ENCODE data around the gene MAP4K4.
"Not testable (repeated sequence)": the region's sequence is repeated elsewhere in the genome, so short reads cannot be mapped to it uniquely, and the experiment has no call there.

Gene MAP4K4

GRCh38 chr2:101921319-101921952 is 223.9 kb downstream of the MAP4K4 start:
- H3K9ac ChIP-seq (ENCODE audit: low read length): no peak overlapping the region
- no peaks in the 10 kb centered on the region for H3K36me3 ChIP-seq (ENCODE audit: low read length)
- no peaks in the 10 kb centered on the region for H3F3A ChIP-seq (ENCODE audit: insufficient read depth)
- no peaks in the 10 kb centered on the region for H3K79me2 ChIP-seq (ENCODE audit: insufficient read depth, low read length)
- no peak overlapping the region for H3K4me3 ChIP-seq (ENCODE audit: insufficient read depth, low read length, poor library complexity, severe bottlenecking)
- H3K27me3 ChIP-seq (ENCODE audit: low read length): no peaks in the 10 kb centered on the region
- H3K9me2 ChIP-seq (replicated peaks; ENCODE audit: insufficient read depth, low read length): no peaks in the 10 kb centered on the region
- H3K27ac ChIP-seq (ENCODE audit: low read depth, low read length): no peak overlapping the region
- no peak overlapping the region for H3K4me2 ChIP-seq (ENCODE audit: low read depth, low read length, poor library complexity, severe bottlenecking)
- TF ChIP-seq EZH2phosphoT487 (conservative IDR thresholded peaks at IDR 0.05; ENCODE audit: low read length) (no peak), CTCF (IDR thresholded peaks at IDR 0.05; ENCODE audit: insufficient read depth, low read length, poor library complexity, severe bottlenecking) (no peak)
- H2AFZ ChIP-seq (ENCODE audit: low read depth, low read length, severe bottlenecking): no peak overlapping the region
- H4K20me1 ChIP-seq (ENCODE audit: low read depth, low read length): no peaks in the 10 kb centered on the region
- H3K9me3 ChIP-seq (ENCODE audit: insufficient read depth, low read length): 0 out of 2 replicates have a peak, but pooled peaks cover 5% of the 10 kb centered on the region

DNA sequence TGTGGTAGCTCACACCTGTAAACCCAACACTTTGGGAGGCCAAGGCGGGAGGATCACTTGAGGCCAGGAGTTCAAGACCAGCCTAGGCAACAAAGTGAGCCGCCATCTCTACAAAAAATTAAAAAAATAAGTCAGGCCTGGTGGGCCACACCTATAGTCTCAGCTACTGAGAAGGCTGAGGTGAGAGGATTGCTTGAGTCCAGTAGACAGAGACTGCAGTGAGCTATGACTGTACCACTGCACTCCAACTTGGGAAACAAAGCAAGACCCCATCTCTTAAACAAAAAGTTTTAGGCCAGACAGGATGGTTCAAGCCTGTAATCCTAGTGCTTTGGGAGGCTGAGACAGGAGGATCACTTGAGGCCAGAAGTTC is 224.4 kb downstream of the MAP4K4 start:
- TF ChIP-seq CTCF (IDR thresholded peaks at IDR 0.05; ENCODE audit: insufficient read depth, low read length, poor library complexity, severe bottlenecking): no peak
- no peak for TF ChIP-seq EZH2phosphoT487 (conservative IDR thresholded peaks at IDR 0.05; ENCODE audit: low read length)
- H3K9me2 ChIP-seq (replicated peaks; ENCODE audit: insufficient read depth, low read length): no peaks in the 10 kb centered on the region
- H4K20me1 ChIP-seq (ENCODE audit: low read depth, low read length): no peaks in the 10 kb centered on the region
- 0 out of 2 replicates have a peak, but pooled peaks cover 8% of the 10 kb centered on the region for H3K9me3 ChIP-seq (ENCODE audit: insufficient read depth, low read length)
- H3K79me2 ChIP-seq (ENCODE audit: insufficient read depth, low read length): no peaks in the 10 kb centered on the region
- no peaks in the 10 kb centered on the region for H3K36me3 ChIP-seq (ENCODE audit: low read length)
- H3K27ac ChIP-seq (ENCODE audit: low read depth, low read length): no peak overlapping the region
- no peak overlapping the region for H3K9ac ChIP-seq (ENCODE audit: low read length)
- H3K27me3 ChIP-seq (ENCODE audit: low read length): no peaks in the 10 kb centered on the region
- no peak overlapping the region for H3K4me3 ChIP-seq (ENCODE audit: insufficient read depth, low read length, poor library complexity, severe bottlenecking)
- H3K4me2 ChIP-seq (ENCODE audit: low read depth, low read length, poor library complexity, severe bottlenecking): no peak overlapping the region
- H2AFZ ChIP-seq (ENCODE audit: low read depth, low read length, severe bottlenecking): no peak overlapping the region
- no peaks in the 10 kb centered on the region for H3F3A ChIP-seq (ENCODE audit: insufficient read depth)

- H3K4me3 ChIP-seq (ENCODE audit: insufficient read depth, low read length, poor library complexity, severe bottlenecking); H3K9ac ChIP-seq (ENCODE audit: low read length); H4K20me1 ChIP-seq (ENCODE audit: low read depth, low read length); H3K9me2 ChIP-seq (replicated peaks; ENCODE audit: insufficient read depth, low read length); H3K36me3 ChIP-seq (ENCODE audit: low read length); H2AFZ ChIP-seq (ENCODE audit: low read depth, low read length, severe bottlenecking); H3K4me2 ChIP-seq (ENCODE audit: low read depth, low read length, poor library complexity, severe bottlenecking); H3K27me3 ChIP-seq (ENCODE audit: low read length); H3K27ac ChIP-seq (ENCODE audit: low read depth, low read length); H3K79me2 ChIP-seq (ENCODE audit: insufficient read depth, low read length); H3F3A ChIP-seq (ENCODE audit: insufficient read depth): not testable (repeated sequence)
- 0 out of 2 replicates have a peak, but pooled peaks cover 18% of the 10 kb centered on the region for H3K9me3 ChIP-seq (ENCODE audit: insufficient read depth, low read length)
Observed at GRCh38 chr2:101924311-101924710, 226.8 kb downstream of the MAP4K4 start.

GRCh38 chr2:101930019-101930418 is 232.5 kb downstream of the MAP4K4 start:
- Histone ChIP-seq H3K27ac (ENCODE audit: low read depth, low read length) (no peak overlapping the region), H2AFZ (ENCODE audit: low read depth, low read length, severe bottlenecking) (no peak overlapping the region), H3K4me2 (ENCODE audit: low read depth, low read length, poor library complexity, severe bottlenecking) (no peak overlapping the region), H3K4me3 (ENCODE audit: insufficient read depth, low read length, poor library complexity, severe bottlenecking) (no peak overlapping the region), H3K27me3 (ENCODE audit: low read length) (no peaks in the 10 kb centered on the region), H3K9ac (ENCODE audit: low read length) (no peak overlapping the region), H3K36me3 (ENCODE audit: low read length) (no peaks in the 10 kb centered on the region), H3K9me2 (replicated peaks; ENCODE audit: insufficient read depth, low read length) (no peaks in the 10 kb centered on the region), H3K79me2 (ENCODE audit: insufficient read depth, low read length) (no peaks in the 10 kb centered on the region), H3F3A (ENCODE audit: insufficient read depth) (no peaks in the 10 kb centered on the region), H4K20me1 (ENCODE audit: low read depth, low read length) (no peaks in the 10 kb centered on the region), H3K9me3 (ENCODE audit: insufficient read depth, low read length) (0 out of 2 replicates have a peak, but pooled peaks cover 16% of the 10 kb centered on the region)
- no peak for TF ChIP-seq CTCF (IDR thresholded peaks at IDR 0.05; ENCODE audit: insufficient read depth, low read length, poor library complexity, severe bottlenecking)
- no peak for TF ChIP-seq EZH2phosphoT487 (conservative IDR thresholded peaks at IDR 0.05; ENCODE audit: low read length)
